GM21423 (cell line): ENCODE data around the gene AFF3.

Experiments
- ATAC-seq: cut with Tn5 transposase; IDR thresholded peaks from one replicate; pipeline ENCODE4 v1.9.1; 2021; ENCODE audit warnings: mild to moderate bottlenecking, moderate library complexity; ENCODE audit not compliant: unreplicated experiment

AFF3 gene

GRCh38 chr2:100046961-100047947, 95.1 kb downstream of the AFF3 start:
- ATAC-seq: no peak

DNA sequence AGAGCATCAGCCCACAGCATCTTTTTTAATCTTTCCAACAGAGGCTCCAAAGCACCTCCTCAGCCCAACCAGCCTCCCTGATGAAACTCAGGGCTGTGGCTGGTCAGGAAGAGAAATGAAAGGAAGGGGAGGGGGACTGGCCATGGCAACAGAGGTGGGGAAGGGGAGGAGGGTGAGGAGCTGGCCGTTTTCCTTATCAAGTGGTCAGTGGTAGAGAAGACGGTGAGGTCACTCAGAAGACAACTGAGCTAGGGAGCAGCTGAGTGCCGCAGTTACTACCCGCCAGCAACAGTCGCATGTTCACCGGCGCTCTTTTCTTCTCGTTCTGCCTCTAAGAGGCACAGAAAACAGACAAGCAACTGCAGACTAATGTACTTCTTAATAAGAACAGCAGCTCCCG, 97.4 kb downstream of the AFF3 start:
- no peak for ATAC-seq

DNA sequence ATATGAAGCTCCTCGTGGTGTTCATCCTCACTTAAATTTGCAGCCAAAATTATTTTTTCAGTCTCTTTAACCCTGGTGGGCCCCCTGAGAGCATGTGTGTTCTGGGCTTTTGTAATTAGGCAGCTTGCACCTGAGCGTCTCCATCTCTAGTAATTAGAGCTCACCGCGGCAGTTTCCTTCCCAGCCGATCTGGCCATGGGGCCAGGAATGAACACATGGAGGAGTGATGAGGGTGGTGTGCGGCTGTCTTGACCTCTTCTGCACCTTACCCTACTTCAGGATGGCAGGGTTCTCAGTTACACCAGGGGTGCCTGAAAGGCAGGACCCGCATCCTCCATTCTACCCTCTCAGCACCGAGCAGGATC, 98.5 kb downstream of the AFF3 start:
- ATAC-seq: no peak

DNA sequence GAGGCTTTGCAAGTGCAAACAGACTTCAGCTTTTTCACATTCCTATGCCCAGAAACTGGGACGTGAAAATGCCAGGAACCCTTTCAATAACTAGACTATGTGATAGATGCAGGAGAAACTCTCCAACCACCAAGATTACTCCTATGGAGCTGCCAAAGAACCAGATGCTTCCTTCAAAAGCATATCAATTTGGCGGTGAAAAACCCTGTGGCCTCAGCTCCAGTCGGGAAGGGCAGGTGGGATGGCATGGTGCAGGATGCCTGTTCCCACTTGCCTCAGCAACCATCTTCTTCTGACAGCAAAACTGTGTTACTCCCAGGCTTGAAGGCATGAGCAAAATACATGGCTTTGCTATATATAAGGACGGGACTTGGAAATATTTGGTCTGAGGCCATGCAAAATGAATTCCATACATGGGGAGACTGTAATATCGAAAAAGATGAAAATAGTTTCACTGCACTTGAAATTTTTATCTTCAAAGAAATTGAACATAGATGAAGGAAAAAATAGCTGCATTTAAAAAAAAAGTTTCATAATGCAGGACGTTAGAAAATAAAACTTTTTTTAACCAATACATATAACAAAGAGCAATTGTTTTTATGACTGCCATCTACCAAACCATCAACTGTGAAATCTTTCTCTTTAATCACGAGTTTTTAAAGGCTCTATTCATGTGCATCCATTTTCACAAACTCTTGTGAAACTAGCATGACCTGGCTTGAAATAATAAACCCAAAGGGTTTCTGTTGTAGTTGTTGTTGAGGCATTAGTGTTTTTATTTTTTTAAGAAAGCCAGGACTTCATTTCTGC, 99.1 kb downstream of the AFF3 start:
- no peak for ATAC-seq

DNA sequence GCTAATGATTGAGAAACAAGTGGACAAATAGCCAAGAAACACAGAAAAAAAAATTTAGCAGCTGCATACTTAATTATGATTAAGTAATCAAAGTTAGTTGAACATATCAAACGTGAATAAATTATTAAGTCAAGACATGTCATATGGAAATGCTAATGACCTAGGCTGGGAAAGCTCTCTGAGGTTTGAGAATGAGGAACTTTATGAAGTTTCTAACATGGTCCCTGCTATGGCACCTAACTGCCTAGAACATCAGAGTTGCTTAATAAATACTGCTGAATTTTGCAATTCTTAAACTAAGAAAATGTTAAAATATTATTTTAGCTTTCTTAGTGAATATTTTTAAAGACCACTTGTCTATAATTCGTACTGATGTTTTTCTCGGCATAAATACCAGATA, 99.8 kb downstream of the AFF3 start:
- ATAC-seq: no peak

GRCh38 chr2:100041946-100042345, 100.4 kb downstream of the AFF3 start:
- ATAC-seq: no peak

GRCh38 chr2:100041385-100041784, 101.0 kb downstream of the AFF3 start:
- ATAC-seq: no peak

DNA sequence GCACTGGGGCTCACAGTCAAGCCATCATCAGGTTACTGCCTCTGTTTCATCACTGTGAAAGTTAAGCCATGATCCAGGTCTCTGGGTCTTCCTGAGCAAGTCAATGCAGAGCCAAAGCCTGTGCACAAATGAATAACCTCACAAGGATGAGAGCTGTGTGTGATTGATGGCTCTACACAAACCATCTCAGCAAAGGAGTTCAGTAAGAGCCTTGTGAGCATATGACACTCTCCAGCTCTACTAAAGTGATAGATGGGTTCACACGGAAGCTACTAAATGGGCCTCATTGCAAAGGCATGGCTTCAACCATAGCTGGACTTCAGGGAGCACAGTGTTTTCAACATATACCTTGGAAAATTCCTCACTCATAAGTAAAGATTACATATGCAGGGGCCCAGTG, 101.5 kb downstream of the AFF3 start:
- ATAC-seq: no peak

DNA sequence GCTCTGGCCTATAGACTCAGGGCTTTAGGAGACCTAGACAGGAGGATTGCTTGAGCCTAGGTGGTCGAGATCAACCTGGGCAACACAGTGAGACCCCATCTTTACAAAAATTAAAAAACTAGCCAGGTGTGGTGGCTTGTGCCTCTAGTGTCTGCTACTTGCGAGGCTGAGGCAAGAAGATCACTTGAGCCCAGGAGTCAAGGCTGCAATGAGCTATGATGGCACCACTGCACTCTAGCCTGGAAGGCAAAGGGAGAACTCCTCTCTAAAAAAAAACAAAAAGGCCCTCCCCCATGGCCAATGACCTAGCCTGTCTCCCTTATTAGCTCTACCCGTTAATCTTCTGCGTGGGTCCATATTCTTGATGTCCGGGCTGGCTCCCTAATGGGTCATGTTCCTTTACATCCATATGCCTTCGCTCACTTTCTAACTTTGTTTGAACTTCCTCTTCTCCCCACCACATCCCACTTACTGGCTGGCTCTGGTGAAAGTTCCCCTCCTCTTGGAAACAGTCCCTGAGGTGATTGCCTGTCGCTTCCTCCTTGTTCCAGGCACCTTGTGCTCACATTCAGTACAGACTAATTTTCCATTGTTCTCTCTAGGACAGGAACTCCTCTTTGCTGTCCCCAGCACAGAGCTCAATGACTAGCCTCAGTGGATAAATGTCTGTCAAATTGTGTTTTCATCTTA, 103.0 kb downstream of the AFF3 start:
- no peak for ATAC-seq

- ATAC-seq: no peak
Measured at GRCh38 chr2:100038011-100038410, 104.4 kb downstream of the AFF3 start.

- no peak for ATAC-seq
Measured at GRCh38 chr2:100036793-100037192, 105.6 kb downstream of the AFF3 start.

DNA sequence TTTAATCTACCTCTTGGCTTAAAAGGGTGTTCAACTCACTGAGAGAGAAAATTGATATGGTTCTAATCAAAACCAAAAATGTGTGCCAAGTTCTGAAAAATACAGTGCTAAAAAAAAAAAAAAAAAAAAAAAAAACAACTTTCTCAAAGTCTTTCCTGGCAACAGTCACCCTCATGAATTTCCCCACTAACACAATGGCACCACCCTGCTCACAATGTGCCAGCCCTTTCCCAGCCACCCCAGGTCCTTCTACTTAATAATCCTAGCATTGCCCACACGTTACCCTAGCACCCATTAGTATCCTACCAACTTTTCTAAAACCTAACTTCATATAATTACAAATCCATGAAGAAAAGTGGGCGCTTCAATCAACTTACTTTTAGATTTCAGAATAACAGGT, 106.4 kb downstream of the AFF3 start:
- no peak for ATAC-seq

- ATAC-seq: no peak
Measured at GRCh38 chr2:100034431-100034830, 108.0 kb downstream of the AFF3 start.

DNA sequence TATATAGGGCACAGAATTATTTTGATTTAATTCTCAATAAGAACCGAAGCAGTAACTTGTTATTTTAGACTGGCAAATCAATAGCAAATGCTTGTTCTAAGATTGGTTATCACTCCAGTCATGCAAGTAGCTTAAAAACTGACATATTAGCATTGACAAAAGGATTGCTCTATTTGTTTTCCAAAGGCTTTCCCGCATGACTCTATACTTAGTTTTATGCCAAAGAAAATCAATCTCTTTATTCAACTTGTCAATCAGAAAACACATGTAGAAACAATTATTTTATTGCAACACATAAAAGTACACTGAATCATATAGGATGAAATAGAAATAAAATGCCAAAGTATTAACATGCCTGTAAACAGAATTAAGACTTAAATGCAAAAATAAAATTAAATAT, 108.4 kb downstream of the AFF3 start:
- ATAC-seq: no peak

DNA sequence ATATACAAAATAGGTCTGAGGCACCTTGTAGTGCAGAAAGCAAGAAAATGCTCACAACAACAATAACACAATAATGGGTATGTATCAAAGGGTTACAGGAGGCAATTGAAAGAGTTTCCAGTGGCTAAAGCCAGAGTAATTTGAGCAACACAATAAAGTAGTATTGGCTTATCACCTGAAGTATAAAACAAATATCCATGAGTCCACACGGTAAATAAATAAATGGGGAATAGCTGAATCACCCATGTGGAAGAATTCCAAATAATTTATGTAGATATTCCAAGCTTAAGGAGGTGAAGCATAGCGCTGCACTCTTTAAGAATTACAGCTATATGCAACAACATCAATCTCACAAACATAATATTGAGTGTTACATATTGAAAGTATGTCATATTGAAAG, 110.8 kb downstream of the AFF3 start:
- no peak for ATAC-seq

- ATAC-seq: no peak
Measured at GRCh38 chr2:100029460-100029859, 112.9 kb downstream of the AFF3 start.

- ATAC-seq: no peak
Measured at GRCh38 chr2:100021791-100022340, 120.5 kb downstream of the AFF3 start.

DNA sequence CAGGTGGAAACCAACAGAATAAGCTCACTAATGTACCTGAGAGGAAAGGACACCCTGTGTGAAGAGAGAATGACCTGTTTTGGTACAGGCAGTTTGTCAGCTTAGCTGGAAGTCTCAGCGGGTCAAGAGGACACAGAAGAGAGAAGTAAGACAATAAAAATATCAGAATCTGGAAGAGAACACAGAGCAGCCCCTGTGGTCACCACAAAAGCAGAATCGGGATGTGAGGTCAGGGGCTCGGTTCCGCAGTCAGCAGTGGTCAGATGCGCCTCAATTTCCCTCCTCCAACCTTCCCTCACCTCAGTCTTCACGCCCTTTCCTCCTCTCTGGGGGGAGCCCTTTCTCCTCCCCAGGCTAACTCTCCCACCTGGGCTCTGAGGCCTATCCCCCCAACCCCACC, 122.9 kb downstream of the AFF3 start:
- ATAC-seq: no peak

GRCh38 chr2:100018341-100019193, 123.8 kb downstream of the AFF3 start:
- ATAC-seq: no peak

- ATAC-seq: no peak
Measured at GRCh38 chr2:100017633-100018032, 124.8 kb downstream of the AFF3 start.
